ENCODE measurements around the gene HEXA. TPM values are rescaled to one million over a fixed set of nuclear protein-coding genes. Genes with fewer than 3 reads are reported as not detected.

The HEXA gene
- total RNA-seq, 1 donor from 2014 or later, result 48.7 TPM

DNA sequence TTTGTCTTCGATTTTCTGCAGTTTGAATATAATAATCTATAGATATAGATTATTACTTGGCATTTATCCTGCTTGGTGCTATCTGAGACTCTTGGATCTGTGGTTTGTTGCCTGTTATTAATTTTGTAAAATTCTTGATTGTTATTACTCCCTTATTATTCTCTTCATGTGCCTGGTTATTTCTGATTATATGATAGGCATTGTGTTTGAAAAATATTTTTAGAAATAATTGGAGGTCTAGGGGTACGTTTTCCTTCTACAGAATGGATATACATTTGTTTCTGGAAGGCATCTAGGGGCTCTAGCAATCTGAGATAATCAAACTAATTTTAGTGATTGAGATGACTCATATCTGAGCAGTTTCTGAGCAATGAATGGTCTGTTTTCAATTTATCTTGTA, 41.0 kb downstream of the HEXA start:
- no peaks in the 10 kb centered on the region for H3K36me3 ChIP-seq (ENCODE audit: control insufficient read depth, insufficient read depth, low read length)
- DNase-seq (ENCODE audit: low read depth) (no peak), FAIRE-seq (no peak)
- TF ChIP-seq, protein P1, sequence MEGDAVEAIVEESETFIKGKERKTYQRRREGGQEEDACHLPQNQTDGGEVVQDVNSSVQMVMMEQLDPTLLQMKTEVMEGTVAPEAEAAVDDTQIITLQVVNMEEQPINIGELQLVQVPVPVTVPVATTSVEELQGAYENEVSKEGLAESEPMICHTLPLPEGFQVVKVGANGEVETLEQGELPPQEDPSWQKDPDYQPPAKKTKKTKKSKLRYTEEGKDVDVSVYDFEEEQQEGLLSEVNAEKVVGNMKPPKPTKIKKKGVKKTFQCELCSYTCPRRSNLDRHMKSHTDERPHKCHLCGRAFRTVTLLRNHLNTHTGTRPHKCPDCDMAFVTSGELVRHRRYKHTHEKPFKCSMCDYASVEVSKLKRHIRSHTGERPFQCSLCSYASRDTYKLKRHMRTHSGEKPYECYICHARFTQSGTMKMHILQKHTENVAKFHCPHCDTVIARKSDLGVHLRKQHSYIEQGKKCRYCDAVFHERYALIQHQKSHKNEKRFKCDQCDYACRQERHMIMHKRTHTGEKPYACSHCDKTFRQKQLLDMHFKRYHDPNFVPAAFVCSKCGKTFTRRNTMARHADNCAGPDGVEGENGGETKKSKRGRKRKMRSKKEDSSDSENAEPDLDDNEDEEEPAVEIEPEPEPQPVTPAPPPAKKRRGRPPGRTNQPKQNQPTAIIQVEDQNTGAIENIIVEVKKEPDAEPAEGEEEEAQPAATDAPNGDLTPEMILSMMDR (IDR thresholded peaks at IDR 0.05; ENCODE audit: insufficient read depth, low read length, severe bottlenecking), result no peak
- H3K4me3 ChIP-seq (ENCODE audit: low read depth, low read length), result no peak overlapping the region
- H3K27me3 ChIP-seq (ENCODE audit: control insufficient read depth, insufficient read depth, low read length), result no peaks in the 10 kb centered on the region

DNA sequence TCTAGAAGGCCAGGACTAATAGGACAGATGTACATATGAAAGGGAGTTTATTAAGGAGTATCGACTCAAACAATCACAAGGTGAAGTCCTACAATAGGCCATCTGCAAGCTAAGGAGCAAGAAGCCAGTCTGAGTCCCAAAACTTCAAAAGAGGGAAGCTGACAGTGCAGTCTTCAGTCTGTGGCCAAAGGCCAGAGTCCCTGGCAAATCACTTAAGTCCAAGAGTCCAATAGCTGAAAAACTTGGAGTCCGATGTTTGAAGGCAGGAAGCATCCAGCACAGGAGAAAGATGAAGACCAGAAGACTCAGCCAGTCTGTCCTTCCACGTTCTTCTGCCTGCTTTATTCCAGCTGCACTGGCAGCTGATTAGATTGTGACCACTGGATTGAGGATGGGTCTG, 44.8 kb downstream of the HEXA start:
- DNase-seq (ENCODE audit: low read depth), result no peak
- no peaks in the 10 kb centered on the region for H3K36me3 ChIP-seq (ENCODE audit: control insufficient read depth, insufficient read depth, low read length)
- no peak overlapping the region for H3K4me3 ChIP-seq (ENCODE audit: low read depth, low read length)
- no peak for FAIRE-seq
- no peaks in the 10 kb centered on the region for H3K27me3 ChIP-seq (ENCODE audit: control insufficient read depth, insufficient read depth, low read length)
- TF ChIP-seq, protein P1 (IDR thresholded peaks at IDR 0.05; ENCODE audit: insufficient read depth, low read length, severe bottlenecking), result no peak

DNA sequence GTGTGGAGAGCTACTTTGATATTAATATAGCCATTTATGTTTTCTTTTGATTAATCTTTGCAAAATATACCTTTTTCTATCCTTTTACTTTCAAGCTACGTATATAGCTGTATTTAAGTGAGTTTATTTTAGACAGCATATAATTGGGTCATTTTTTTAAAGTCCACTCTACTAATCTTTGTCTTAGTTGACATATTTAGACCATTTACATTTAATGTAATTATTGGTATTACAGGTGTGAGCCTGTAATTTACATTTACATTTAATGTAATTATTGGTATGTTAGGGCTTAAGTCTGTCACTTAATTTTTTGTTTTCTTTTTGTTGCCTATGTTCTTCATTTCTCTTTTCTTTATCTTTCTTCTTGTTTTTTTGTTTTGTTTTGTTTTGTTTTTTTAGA, 52.1 kb downstream of the HEXA start:
- no peaks in the 10 kb centered on the region for H3K27me3 ChIP-seq (ENCODE audit: control insufficient read depth, insufficient read depth, low read length)
- no peak overlapping the region for H3K4me3 ChIP-seq (ENCODE audit: low read depth, low read length)
- no peaks in the 10 kb centered on the region for H3K36me3 ChIP-seq (ENCODE audit: control insufficient read depth, insufficient read depth, low read length)
- FAIRE-seq, result no peak
- DNase-seq (ENCODE audit: low read depth), result no peak
- TF ChIP-seq, protein P1 (IDR thresholded peaks at IDR 0.05; ENCODE audit: insufficient read depth, low read length, severe bottlenecking), result no peak

DNA sequence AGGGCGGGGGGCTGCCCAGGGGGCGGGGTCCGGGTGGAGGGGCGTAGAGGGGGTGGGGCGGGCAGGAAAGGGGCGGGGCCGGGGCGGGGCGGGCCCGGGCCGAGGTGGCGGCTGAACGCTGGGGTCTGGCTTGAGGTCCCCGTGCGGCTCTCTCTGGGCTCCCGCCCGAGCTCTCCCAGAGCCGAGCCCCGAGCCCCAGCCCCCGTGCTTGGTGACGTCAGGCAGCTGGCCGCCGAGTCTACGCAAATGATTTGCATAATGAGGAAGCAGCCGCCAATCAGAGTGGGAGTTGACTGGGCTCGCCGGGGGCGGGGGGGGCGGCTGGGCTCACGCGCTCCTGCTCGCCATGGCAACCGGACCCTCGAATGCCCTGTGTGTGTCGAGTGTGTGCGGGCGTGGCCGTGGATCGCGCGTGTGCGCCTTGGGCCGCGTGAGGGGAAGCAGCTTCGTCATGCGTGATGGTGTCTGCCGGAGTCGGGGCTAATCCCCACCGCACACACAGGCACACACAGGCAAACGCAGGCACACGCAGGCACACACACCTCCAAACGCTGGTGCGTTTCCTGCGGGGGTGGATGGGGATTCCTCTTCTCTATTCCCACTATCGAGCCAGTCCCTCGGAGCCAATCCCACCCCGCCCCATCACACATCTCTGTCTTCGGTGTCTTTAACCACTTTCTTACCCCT, 55.7 kb downstream of the HEXA start, which contains the start of gene CELF6:
Gene CELF6 (minus strand): TSS at position 173 of the 687 bp plus-strand sequence. CDS start 283 bp downstream, outside the sequence.
- peak within 1 kb of the TSS; percentile 53 for H3K4me3 ChIP-seq (ENCODE audit: low read depth, low read length)
- no peak for FAIRE-seq
- no peaks in the 10 kb centered on the region for H3K36me3 ChIP-seq (ENCODE audit: control insufficient read depth, insufficient read depth, low read length)
- TF ChIP-seq, protein P1 (IDR thresholded peaks at IDR 0.05; ENCODE audit: insufficient read depth, low read length, severe bottlenecking), result no peak
- H3K27me3 ChIP-seq (ENCODE audit: control insufficient read depth, insufficient read depth, low read length), result peaks cover 4% of the 10 kb centered on the region
- peak; percentile 33 for DNase-seq (ENCODE audit: low read depth)

DNA sequence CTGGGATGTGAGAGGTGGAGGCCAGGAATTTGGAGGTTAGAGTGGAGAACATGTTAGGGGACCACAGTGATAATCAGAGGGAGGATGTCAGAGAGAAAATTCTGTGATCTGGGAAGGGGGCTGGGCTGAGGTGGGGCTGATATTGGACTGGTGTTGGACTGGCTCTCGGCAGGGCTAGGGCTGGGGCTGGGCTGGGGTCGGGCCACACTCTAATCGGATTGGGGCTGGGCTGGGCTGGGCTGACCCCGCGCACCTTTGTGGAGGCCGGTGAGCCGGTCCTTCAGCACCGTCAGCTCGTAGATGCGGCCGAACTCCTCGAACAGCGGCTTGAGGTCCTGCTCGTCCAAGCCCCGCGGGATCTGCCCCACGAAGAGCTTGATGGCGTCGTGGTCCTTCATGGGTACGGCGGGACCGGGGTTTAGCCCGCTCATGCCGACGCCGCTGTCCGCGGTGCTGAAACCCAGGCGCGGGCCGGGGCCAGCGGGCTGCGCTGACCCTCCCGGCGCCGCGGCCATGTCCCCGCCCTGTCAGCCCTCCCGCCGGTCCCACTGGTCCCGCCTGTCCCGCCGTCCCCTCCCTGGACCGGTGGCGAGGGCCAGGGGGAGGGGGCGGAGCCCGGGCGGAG, 56.3 kb downstream of the HEXA start:
- DNase-seq (ENCODE audit: low read depth), result peak; percentile 13
- FAIRE-seq, result no peak
- TF ChIP-seq, protein P1 (IDR thresholded peaks at IDR 0.05; ENCODE audit: insufficient read depth, low read length, severe bottlenecking), result no peak
- no peaks in the 10 kb centered on the region for H3K36me3 ChIP-seq (ENCODE audit: control insufficient read depth, insufficient read depth, low read length)
- peak overlapping the region; percentile 53 for H3K4me3 ChIP-seq (ENCODE audit: low read depth, low read length)
- H3K27me3 ChIP-seq (ENCODE audit: control insufficient read depth, insufficient read depth, low read length), result peaks cover 4% of the 10 kb centered on the region
